Muscle layer of duodenum (tissue), 2 donors: ENCODE data around the gene STK25.

ENCODE experiments used
- H3K27ac ChIP-seq: one replicate; pipeline ENCODE4 v1.7.0; 2013; ENCODE audit warnings: mild to moderate bottlenecking, low read length
- H3K27me3 ChIP-seq: one replicate; pipeline ENCODE4 v1.7.0; 2013; ENCODE audit warnings: low read depth, mild to moderate bottlenecking, control low read depth, low read length
- H3K36me3 ChIP-seq, 2 donors: one replicate each; pipeline ENCODE4 v1.7.0; 2013; ENCODE audit warnings: low read length in 2 of 2, control low read depth in 1 of 2, mild to moderate bottlenecking in 1 of 2; ENCODE audit not compliant: insufficient read depth in 2 of 2, control insufficient read depth in 1 of 2
- H3K4me1 ChIP-seq, 2 donors: one replicate each; pipeline ENCODE4 v1.7.0; 2013; ENCODE audit warnings: low read length in 2 of 2, mild to moderate bottlenecking in 2 of 2, control low read depth in 1 of 2, moderate library complexity in 1 of 2; ENCODE audit not compliant: insufficient read depth in 2 of 2, control insufficient read depth in 1 of 2
- H3K4me3 ChIP-seq, 2 donors: one replicate each; pipeline ENCODE4 v1.7.0; 2013; ENCODE audit warnings: low read length in 2 of 2, low read depth in 1 of 2, mild to moderate bottlenecking in 1 of 2
- H3K9me3 ChIP-seq, 2 donors: one replicate each; pipeline ENCODE4 v1.7.0; 2013; ENCODE audit warnings: low read length in 2 of 2, control low read depth in 1 of 2, mild to moderate bottlenecking in 1 of 2; ENCODE audit not compliant: control insufficient read depth in 1 of 2
- donor health status: healthy.

Gene STK25

DNA sequence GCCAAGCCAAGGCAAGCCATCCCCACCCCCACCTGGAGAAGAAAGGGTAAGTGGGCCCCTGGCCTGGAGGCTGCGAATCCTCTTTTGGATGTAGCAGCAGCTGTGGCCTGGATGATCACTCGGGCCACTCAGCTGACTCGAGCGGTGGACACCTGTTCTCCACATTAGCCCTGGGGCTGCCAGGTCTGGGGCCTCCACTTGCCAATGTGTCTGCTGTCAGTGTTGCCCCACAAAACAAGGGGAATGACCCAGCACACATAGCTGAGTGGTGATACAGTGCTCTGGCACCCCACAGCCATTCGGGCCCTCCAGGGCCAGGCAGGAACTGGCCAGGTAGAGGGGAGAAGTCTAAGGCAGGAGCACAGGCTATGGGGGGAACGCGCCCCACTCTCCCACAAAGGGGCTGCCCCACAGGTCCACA is 2.6 kb downstream of the STK25 start:
- H3K27me3 ChIP-seq: no peaks in the 10 kb centered on the region
- no peaks in the 10 kb centered on the region for H3K9me3 ChIP-seq
- H3K4me1 ChIP-seq: peaks cover 14 to 33% of the 10 kb centered on the region in 2 donors
- no peak overlapping the region for H3K27ac ChIP-seq
- peaks cover 0 to 7% of the 10 kb centered on the region in 2 donors for H3K36me3 ChIP-seq
- H3K4me3 ChIP-seq: no peak overlapping the region

DNA sequence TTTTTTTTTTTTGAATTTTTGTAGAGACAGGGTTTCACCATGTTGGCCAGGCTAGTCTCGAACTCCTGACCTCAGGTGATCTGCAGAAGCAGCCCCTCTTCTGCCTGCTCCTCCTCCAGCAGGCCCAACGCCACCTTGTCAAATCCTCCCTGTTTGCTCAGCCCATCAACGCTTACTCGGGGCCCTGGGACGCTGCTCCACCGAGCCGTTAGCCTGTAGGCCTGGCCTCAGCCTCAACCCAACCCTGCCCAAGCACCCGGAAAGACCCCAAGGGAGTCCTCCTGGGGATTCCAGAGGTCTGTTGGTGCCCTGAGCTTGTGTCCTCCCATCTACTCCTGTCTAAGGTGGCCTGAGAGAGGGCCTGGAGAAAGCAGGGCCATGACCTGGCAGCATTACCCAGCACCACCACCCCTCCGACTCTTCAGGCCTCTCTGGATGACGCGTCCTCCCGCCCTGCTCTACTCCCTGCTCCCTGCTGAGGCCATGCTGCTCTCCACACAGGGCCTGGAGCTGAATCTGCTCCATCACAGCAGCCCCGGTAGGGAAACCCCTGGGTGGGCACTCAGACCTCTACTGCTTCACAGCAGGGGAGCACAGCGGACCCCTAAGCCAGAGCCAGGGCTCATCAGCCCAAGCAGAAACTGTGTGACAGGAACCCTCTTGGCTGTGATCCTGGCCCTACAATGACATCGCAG is 3.2 kb downstream of the STK25 start:
- Histone ChIP-seq H3K36me3 (peaks cover 0 to 11% of the 10 kb centered on the region in 2 donors), H3K27ac (no peak overlapping the region), H3K27me3 (no peaks in the 10 kb centered on the region), H3K4me1 (peaks cover 14 to 33% of the 10 kb centered on the region in 2 donors), H3K9me3 (no peaks in the 10 kb centered on the region), H3K4me3 (no peak overlapping the region)

DNA sequence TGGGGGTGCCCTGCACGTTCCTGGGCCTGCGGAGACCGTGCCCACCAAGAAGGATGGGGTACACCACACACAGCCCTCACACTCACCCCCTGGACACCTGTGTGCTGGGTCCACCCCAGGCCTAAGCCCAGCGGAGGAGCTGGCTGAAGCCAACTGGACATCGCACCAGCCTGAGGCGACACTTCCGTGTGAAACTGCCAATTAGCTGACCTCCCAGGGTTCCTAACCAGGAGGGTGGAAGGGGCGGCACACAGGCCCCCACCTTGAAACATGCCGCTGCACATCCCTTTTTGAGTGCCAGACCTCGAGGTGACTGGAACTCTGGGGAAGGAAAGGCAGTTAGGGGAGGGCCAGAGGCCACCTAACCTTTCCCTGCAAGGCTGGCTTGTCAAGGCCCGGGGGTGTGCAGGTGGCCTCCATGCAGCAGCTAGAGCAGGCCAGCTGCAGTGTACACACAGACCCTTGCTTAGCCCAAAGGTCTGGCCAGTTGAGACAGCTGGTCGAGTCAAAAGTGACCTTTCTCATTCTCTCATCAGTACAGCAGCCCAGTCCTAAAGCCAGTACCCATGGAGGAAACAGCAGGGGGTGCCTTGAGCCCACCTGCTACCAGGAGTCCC is 4.5 kb downstream of the STK25 start:
- no peaks in the 10 kb centered on the region for H3K9me3 ChIP-seq
- H3K27me3 ChIP-seq: no peaks in the 10 kb centered on the region
- peaks cover 9 to 25% of the 10 kb centered on the region in 2 donors for H3K4me1 ChIP-seq
- H3K27ac ChIP-seq: no peak overlapping the region
- H3K4me3 ChIP-seq: no peak overlapping the region
- peaks cover 4 to 14% of the 10 kb centered on the region in 2 donors for H3K36me3 ChIP-seq

GRCh38 chr2:241502281-241502680 is 6.1 kb downstream of the STK25 start:
- H3K27ac ChIP-seq: no peak overlapping the region
- no peaks in the 10 kb centered on the region for H3K27me3 ChIP-seq
- H3K36me3 ChIP-seq: peaks cover 4 to 26% of the 10 kb centered on the region in 2 donors
- H3K9me3 ChIP-seq: no peaks in the 10 kb centered on the region
- no peak overlapping the region for H3K4me3 ChIP-seq
- peaks cover 9 to 22% of the 10 kb centered on the region in 2 donors for H3K4me1 ChIP-seq

DNA sequence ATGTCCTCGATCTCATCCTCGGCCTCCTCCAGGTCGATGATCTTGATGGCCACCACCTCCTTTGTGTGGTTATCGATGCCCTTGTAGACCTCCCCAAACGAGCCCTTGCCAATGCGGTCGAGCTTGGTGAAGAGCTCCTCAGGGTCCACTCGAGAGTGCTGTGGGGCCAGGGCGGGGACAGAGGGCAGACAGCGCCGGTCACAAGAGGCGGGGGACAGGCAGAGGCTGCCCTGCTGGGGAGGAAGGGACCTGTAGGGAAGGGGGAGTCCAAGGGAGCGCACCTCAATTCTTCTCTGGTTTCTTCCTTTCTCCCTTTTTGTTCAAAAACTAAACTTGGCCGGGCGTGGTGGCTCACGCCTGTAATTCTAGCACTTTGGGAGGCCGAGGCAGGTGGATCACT is 6.8 kb downstream of the STK25 start:
- peaks cover 3 to 15% of the 10 kb centered on the region in 2 donors for H3K4me1 ChIP-seq
- H3K4me3 ChIP-seq: no peak overlapping the region
- H3K9me3 ChIP-seq: no peaks in the 10 kb centered on the region
- peaks cover 4 to 33% of the 10 kb centered on the region in 2 donors for H3K36me3 ChIP-seq
- H3K27ac ChIP-seq: no peak overlapping the region
- H3K27me3 ChIP-seq: no peaks in the 10 kb centered on the region

GRCh38 chr2:241501099-241501541 is 7.3 kb downstream of the STK25 start:
- H3K27me3 ChIP-seq: no peaks in the 10 kb centered on the region
- H3K9me3 ChIP-seq: no peaks in the 10 kb centered on the region
- H3K4me1 ChIP-seq: peaks cover 3 to 10% of the 10 kb centered on the region in 2 donors
- no peak overlapping the region for H3K27ac ChIP-seq
- H3K4me3 ChIP-seq: no peak overlapping the region
- peaks cover 4 to 37% of the 10 kb centered on the region in 2 donors for H3K36me3 ChIP-seq

DNA sequence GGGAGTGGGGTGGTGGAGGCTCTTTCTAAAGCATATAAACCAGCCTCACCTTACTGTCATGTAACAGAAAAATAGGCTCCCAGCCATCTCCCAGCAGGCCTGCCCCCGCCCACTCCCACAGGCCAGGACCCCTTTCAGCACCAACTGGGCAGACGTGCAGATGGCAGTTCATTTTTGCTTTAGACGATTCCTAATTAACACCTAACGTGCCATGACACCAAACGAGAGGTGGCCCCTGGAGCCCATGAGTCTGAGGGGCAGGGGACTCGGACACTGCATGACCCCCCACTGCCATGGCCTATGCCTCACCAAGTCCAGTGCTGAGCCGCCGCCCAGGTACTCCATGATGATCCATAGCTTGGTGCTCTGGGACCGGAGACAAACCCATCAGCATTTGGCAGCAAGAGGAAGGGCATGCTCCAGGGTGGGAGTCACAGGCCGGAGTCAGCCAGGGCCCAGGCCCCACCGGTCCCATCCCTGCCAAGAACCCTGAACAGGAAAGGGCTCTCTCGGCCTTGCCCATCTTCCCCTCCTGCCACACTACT is 7.9 kb downstream of the STK25 start:
- no peaks in the 10 kb centered on the region for H3K27me3 ChIP-seq
- H3K36me3 ChIP-seq: peaks cover 4 to 43% of the 10 kb centered on the region in 2 donors
- H3K9me3 ChIP-seq: no peaks in the 10 kb centered on the region
- peaks cover 0 to 4% of the 10 kb centered on the region in 2 donors for H3K4me1 ChIP-seq
- no peak overlapping the region for H3K27ac ChIP-seq
- no peak overlapping the region for H3K4me3 ChIP-seq

DNA sequence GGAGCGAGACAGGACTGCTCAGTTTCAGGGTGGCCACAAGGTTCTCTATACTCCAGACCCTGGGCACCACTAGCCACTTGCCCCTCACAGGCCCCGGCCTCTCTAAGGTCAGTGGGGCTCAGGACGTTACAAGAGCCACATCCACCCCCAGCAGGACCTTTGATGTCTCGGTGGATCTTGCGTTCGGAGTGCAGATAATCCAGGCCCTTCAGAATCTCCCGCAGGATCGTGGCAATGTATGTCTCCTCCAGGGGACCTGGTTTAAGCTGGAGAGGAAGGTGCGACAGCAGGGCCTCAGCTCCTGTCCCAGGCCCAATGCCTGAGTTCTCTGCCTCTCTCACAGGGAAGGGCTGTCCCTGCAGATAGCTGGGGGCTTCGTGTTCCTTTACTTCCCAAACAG is 8.4 kb downstream of the STK25 start:
- no peak overlapping the region for H3K27ac ChIP-seq
- H3K4me3 ChIP-seq: no peak overlapping the region
- H3K36me3 ChIP-seq: peaks cover 9 to 48% of the 10 kb centered on the region in 2 donors
- H3K9me3 ChIP-seq: no peaks in the 10 kb centered on the region
- no peaks in the 10 kb centered on the region for H3K27me3 ChIP-seq
- no peaks in the 10 kb centered on the region for H3K4me1 ChIP-seq

GRCh38 chr2:241499146-241499965 is 9.0 kb downstream of the STK25 start:
- no peaks in the 10 kb centered on the region for H3K4me1 ChIP-seq
- H3K27me3 ChIP-seq: no peaks in the 10 kb centered on the region
- H3K36me3 ChIP-seq: peaks cover 15 to 55% of the 10 kb centered on the region in 2 donors
- no peaks in the 10 kb centered on the region for H3K9me3 ChIP-seq
- no peak overlapping the region for H3K27ac ChIP-seq
- no peak overlapping the region for H3K4me3 ChIP-seq

GRCh38 chr2:241498115-241499070 is 10.0 kb downstream of the STK25 start:
- no peak overlapping the region for H3K27ac ChIP-seq

More at GRCh38 chr2:241498115-241499070, 10.0 kb downstream of the STK25 start:
- Histone ChIP-seq H3K4me3 (no peak overlapping the region), H3K9me3 (no peaks in the 10 kb centered on the region), H3K27me3 (no peaks in the 10 kb centered on the region), H3K4me1 (no peaks in the 10 kb centered on the region), H3K36me3 (peaks cover 16 to 63% of the 10 kb centered on the region in 2 donors)
